IPS DF 6.9 (cell line): Measurements from ENCODE around the gene PPARD.
"Not testable (repeated sequence)": the region's sequence is repeated elsewhere in the genome, so short reads cannot be mapped to it uniquely, and the experiment has no call there.

Experiments used
- DNase-seq: peaks from one replicate; pipeline ENCODE4 v3.0.0-alpha.2; 2013; ENCODE audit warnings: low read depth, low spot score
- H3K27ac ChIP-seq: one replicate; pipeline ENCODE4 v1.5.1; 2013; ENCODE audit warnings: low read length, control low read depth
- H3K27me3 ChIP-seq: 2 replicates; pipeline ENCODE4 v1.6.1; 2013; ENCODE audit warnings: mild to moderate bottlenecking, low read length; ENCODE audit not compliant: control insufficient read depth, insufficient read depth
- H3K36me3 ChIP-seq: 2 replicates; pipeline ENCODE4 v1.6.1; 2013; ENCODE audit warnings: low read length; ENCODE audit not compliant: control insufficient read depth, insufficient read depth
- H3K4me1 ChIP-seq: 2 replicates; pipeline ENCODE4 v1.6.1; 2013; ENCODE audit warnings: low read length; ENCODE audit not compliant: control insufficient read depth, insufficient read depth
- H3K4me3 ChIP-seq: 2 replicates; pipeline ENCODE4 v1.5.1; 2013; ENCODE audit warnings: mild to moderate bottlenecking, low read length
- H3K9me3 ChIP-seq: 2 replicates; pipeline ENCODE4 v1.6.1; 2013; ENCODE audit warnings: low read length, inconsistent platforms; ENCODE audit not compliant: control insufficient read depth, insufficient read depth
- WGBS: extraction: QIAGEN DNeasy Blood & Tissue Kit; methylation state at CpG from one replicate; pipeline ENCODE4 v1.1.7; 2013; ENCODE audit warnings: mixed read lengths, missing lambda C conversion rate; ENCODE audit not compliant: insufficient read length, insufficient coverage; 5-methylcytosine and 5-hydroxymethylcytosine counted together

PPARD gene

GRCh38 chr6:35300848-35301247 lies 41.5 kb upstream of the PPARD start:
- no peaks in the 10 kb centered on the region for H3K36me3 ChIP-seq
- no peaks in the 10 kb centered on the region for H3K27me3 ChIP-seq
- peaks cover 9% of the 10 kb centered on the region for H3K4me1 ChIP-seq
- no peaks in the 10 kb centered on the region for H3K9me3 ChIP-seq
- H3K27ac ChIP-seq, result no peak overlapping the region
- no peak overlapping the region for H3K4me3 ChIP-seq
- DNase-seq, result no peak

DNA sequence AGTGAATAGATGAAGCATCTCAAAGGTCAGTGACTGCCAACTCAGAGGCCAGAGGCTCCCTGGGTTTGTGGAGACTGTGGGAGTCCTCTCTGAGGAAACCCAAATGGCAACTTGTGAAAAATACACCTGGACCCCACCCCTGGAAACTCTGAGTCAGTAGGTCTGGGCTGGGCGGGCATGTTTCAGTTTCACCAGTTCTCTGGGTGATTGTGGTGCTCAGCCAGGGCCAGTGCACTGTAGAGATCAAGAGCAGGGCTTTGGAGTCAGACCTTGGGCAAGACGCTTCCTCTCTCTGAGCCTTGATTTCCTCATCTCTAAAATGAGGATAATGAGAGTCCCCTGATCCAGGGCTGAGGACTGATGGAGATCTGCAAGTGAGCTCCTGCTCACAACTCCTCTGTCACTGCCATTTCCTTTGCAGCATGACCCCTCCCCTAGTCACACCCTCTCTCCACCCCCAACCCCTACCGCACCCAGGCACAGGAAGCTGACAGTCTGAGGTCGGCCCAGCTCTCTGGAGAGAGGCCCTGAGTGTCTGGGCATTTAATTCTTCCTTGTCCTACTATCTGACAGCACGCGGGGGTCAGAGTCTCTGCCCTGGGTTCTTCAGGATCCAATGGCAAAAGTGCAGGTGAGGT lies 39.6 kb upstream of the PPARD start:
- Histone ChIP-seq H3K36me3 (no peaks in the 10 kb centered on the region), H3K4me3 (no peak overlapping the region), H3K27ac (no peak overlapping the region), H3K9me3 (no peaks in the 10 kb centered on the region), H3K27me3 (no peaks in the 10 kb centered on the region), H3K4me1 (peaks cover 9% of the 10 kb centered on the region)
- WGBS, result no CpG with 5 or more reads among the region's 6 CpGs
- no peak for DNase-seq

DNA sequence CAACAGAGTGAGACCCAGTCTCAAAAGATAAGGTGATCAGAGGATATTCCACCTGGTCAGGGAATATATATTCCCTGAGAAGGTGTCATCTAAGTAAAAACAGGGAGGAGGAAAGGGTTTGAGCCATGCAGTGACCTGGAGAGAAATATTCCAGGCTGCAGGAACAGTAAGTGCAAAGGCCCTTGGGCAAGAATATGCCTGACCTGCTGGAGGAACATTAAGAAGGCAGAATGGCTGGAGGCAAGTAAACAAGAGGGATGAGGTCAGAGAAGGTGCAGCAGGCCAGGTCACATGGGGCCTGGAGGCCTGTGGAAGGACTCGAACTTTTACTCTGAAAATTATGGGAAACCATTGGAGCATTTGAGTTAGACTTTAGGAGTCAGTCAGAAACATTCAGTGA lies 38.1 kb upstream of the PPARD start:
- Histone ChIP-seq H3K27ac (no peak overlapping the region), H3K4me1 (peaks cover 4% of the 10 kb centered on the region; the same call in 1 of the 2 replicates), H3K27me3 (no peaks in the 10 kb centered on the region), H3K9me3 (no peaks in the 10 kb centered on the region), H3K36me3 (no peaks in the 10 kb centered on the region), H3K4me3 (no peak overlapping the region)
- no CpG with 5 or more reads among the region's 1 CpG for WGBS
- DNase-seq, result no peak

DNA sequence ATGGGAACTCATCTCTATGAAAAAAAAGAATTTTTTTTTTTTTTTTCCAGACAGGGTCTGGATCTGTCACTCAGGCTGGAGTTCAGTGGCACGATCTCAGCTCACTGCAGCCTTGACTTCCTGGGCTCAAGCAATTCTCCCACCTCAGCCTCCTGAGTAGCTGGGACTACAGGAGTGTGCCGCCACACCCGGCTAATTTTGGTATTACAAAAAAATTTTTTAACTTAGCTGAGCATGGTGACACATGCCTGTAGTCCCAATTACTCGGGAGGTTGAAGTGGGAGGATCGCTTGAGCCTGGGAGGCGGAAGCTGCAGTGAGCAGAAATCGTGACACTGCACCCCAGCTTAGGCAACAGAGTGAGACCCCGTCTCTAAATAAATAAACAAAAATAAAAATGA lies 37.2 kb upstream of the PPARD start:
- H3K4me1 ChIP-seq, result peaks cover 2% of the 10 kb centered on the region; the same call in 1 of the 2 replicates

GRCh38 chr6:35307138-35307537 lies 35.2 kb upstream of the PPARD start:
- not testable (repeated sequence) for DNase-seq, H3K4me1 ChIP-seq, H3K27me3 ChIP-seq, H3K4me3 ChIP-seq, H3K36me3 ChIP-seq, H3K27ac ChIP-seq, H3K9me3 ChIP-seq
- no CpG with 5 or more reads among the region's 15 CpGs for WGBS

More for the DNA sequence above, 37.2 kb upstream of the PPARD start:
- no peak overlapping the region for H3K4me3 ChIP-seq
- no peaks in the 10 kb centered on the region for H3K36me3 ChIP-seq
- H3K27ac ChIP-seq, result no peak overlapping the region
- H3K27me3 ChIP-seq, result no peaks in the 10 kb centered on the region
- no peak for DNase-seq
- no peaks in the 10 kb centered on the region for H3K9me3 ChIP-seq
- no CpG with 5 or more reads among the region's 8 CpGs for WGBS

- DNase-seq, H3K4me3 ChIP-seq, H3K27me3 ChIP-seq, H3K27ac ChIP-seq, H3K9me3 ChIP-seq, H3K4me1 ChIP-seq, H3K36me3 ChIP-seq: not testable (repeated sequence)
- WGBS, result no CpG with 5 or more reads among the region's 2 CpGs
These were observed 33.8 kb upstream of the PPARD start for GRCh38 chr6:35308543-35308942.

DNA sequence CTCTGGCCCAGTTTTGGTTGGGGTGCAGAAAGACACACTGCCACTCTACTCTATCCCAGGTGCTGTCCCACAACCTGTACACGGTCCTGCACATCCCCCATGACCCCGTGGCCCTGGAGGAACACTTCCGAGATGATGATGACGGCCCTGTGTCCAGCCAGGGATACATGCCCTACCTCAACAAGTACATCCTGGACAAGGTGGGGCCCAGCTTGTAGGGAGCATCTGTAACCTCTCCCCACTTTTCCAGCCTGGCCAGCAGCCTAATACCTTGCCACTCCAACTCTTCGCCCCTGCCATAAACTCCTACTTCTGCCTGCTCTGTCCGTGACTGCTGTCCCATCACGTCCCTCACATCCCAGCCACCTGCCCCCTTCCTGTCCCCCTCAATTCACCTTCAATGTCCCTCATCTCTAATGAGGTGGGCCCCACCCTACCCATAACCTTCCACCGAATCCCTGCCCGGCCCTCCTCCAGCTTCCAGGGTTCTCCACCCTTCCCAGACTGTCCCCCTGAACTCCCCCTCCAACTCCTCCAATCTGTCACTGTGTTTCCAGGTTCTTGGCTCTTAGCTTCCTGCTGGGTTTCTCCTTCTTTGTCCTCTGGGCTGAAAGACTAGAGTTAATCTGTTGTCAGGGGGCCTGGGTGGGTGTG lies 32.6 kb upstream of the PPARD start:
- DNase-seq, result no peak
- Histone ChIP-seq H3K4me1 (no peaks in the 10 kb centered on the region), H3K27me3 (no peaks in the 10 kb centered on the region), H3K27ac (no peak overlapping the region), H3K36me3 (no peaks in the 10 kb centered on the region; the same call in 1 of the 2 replicates), H3K4me3 (no peak overlapping the region), H3K9me3 (no peaks in the 10 kb centered on the region)
- WGBS, result no CpG with 5 or more reads among the region's 9 CpGs

DNA sequence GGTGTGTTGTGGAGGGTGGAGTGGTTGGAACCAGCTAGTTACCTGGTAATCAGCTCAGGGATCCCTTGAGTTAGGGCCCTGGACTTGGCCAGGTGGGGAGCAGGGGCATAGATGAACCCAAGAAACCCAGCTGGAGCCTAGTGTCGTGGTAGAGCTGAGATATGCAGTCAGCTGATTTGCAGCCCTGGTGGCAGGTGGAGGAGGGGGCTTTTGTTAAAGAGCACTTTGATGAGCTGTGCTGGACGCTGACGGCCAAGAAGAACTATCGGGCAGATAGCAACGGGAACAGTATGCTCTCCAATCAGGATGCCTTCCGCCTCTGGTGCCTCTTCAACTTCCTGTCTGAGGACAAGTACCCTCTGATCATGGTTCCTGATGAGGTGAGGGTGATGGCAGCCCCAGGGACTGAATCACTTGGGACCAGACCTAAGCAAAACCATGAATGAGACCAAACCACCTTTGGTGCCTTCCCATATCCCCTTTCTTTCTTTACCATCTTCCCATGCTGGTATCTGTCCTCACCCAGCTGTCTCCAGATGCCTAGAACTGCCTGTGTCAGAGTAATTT lies 32.0 kb upstream of the PPARD start:
- no peaks in the 10 kb centered on the region; the same call in 1 of the 2 replicates for H3K36me3 ChIP-seq
- no peak overlapping the region for H3K27ac ChIP-seq
- no peaks in the 10 kb centered on the region for H3K4me1 ChIP-seq
- H3K4me3 ChIP-seq, result no peak overlapping the region
- H3K9me3 ChIP-seq, result no peaks in the 10 kb centered on the region
- H3K27me3 ChIP-seq, result no peaks in the 10 kb centered on the region
- WGBS, result no CpG with 5 or more reads among the region's 6 CpGs
- no peak for DNase-seq

GRCh38 chr6:35311390-35312075 lies 30.8 kb upstream of the PPARD start:
- no peak for DNase-seq
- Histone ChIP-seq H3K27me3 (no peaks in the 10 kb centered on the region), H3K4me1 (no peaks in the 10 kb centered on the region), H3K27ac (no peak overlapping the region), H3K9me3 (no peaks in the 10 kb centered on the region), H3K36me3 (no peaks in the 10 kb centered on the region; the same call in 1 of the 2 replicates), H3K4me3 (no peak overlapping the region)
- WGBS, result no CpG with 5 or more reads among the region's 6 CpGs

DNA sequence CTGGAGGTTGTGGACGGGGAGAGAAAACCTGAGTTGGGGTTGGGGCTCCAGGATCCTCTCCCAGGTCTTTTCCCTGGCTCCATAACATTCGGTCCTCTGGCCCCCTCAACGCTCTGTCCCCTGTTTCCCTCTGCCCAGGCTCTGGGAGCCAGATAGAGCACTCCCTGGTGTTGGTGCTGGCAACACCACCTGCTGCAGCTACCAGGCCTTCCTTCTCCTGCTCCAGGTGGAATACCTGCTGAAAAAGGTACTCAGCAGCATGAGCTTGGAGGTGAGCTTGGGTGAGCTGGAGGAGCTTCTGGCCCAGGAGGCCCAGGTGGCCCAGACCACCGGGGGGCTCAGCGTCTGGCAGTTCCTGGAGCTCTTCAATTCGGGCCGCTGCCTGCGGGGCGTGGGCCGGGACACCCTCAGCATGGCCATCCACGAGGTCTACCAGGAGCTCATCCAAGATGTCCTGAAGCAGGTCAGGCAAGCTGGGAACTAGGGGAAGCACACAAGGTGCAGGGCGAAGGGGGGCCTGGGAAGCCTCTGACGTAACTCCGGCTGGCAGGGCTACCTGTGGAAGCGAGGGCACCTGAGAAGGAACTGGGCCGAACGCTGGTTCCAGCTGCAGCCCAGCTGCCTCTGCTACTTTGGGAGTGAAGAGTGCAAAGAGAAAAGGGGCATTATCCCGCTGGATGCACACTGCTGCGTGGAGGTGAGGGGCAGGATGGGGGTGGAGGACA lies 30.1 kb upstream of the PPARD start:
- Histone ChIP-seq H3K4me1 (no peaks in the 10 kb centered on the region), H3K27ac (no peak overlapping the region), H3K9me3 (no peaks in the 10 kb centered on the region), H3K4me3 (no peak overlapping the region), H3K27me3 (peaks cover 3% of the 10 kb centered on the region; the same call in 1 of the 2 replicates), H3K36me3 (no peaks in the 10 kb centered on the region; the same call in 1 of the 2 replicates)
- no CpG with 5 or more reads among the region's 19 CpGs for WGBS
- DNase-seq, result no peak
